Erythroblast (primary cell): ENCODE data around the gene TADA2A.
A peak's percentile ranks its signal among the peaks of the same experiment; 100 is the strongest.
"Not testable (repeated sequence)": the region's sequence is repeated elsewhere in the genome, so short reads cannot be mapped to it uniquely, and the experiment has no call there.

Experiments used
- DNase-seq, 2 experiments: peaks; one replicate each; lab custom pipeline; 2025; lab: John Stamatoyannopoulos, UW
- GATA1 ChIP-seq: IDR thresholded peaks from 2 replicates; pipeline ENCODE4 v1.6.1; 2011; ENCODE audit warnings: low read depth, mild to moderate bottlenecking, control low read depth, low read length, moderate library complexity
- POLR2A ChIP-seq: IDR thresholded peaks from 2 replicates; pipeline ENCODE4 v1.6.1; 2011; ENCODE audit warnings: mild to moderate bottlenecking, low read length

The TADA2A gene

DNA sequence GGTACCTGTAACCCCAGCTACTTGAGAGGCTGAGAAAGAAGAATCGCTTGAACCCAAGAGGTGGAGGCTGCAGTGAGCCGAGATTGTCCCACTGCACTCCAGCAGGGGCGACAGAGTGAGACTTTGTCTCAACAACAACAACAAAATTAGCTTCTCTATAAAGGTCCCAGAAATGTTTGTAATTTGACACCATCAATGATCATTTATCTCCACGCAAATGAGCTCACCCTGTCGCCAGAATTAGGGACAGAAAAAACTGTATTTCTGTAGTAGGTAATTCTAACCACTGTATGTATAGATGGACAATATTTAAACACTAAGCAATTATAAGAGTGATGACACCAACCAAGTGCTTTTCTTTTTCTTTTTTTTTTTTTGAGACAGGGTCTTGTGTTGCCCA is 20.2 kb upstream of the TADA2A start:
- TF ChIP-seq POLR2A (no peak), GATA1 (no peak)
- no peak for DNase-seq

DNA sequence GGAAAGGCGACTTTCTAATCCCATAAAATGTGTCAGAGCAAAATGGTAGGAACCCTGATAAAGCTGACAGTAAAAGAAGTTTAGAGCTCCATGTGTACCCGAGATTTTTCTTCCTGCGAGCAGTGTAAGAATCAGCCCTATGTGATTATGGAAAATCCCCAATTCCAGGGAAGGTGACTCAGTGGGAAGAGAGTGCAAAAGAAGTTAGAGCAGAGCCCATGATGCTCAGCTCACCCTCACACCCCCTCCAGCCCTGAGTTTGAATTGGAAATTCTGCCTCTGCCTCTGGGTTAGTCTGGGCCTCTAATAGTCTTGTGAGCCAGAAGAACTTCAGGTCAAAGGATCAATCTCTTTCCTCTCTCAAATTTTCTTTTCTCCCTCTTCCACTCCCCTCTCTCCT is 18.4 kb upstream of the TADA2A start:
- TF ChIP-seq GATA1 (no peak), POLR2A (no peak)
- DNase-seq, result no peak

DNA sequence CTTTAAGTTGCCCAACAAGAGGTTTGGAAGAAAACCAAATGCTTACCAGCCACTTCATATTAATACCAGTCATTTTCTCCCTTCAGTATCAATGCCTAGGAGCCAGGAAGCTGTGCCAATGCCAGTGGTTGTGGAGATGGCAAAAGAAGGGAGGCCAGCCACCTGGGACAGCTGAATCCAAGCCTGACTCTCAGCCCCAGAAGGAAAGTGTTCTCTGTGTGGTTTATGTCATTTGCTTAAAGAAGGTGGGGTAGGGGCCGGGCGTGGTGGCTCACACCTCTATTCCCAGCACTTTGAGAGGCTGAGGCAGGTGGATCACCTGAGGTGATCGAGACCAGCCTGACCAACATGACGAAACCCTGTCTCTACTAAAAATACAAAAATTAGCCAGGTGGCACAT is 17.5 kb upstream of the TADA2A start:
- no peak for TF ChIP-seq GATA1
- TF ChIP-seq POLR2A, result no peak
- DNase-seq, result no peak

DNA sequence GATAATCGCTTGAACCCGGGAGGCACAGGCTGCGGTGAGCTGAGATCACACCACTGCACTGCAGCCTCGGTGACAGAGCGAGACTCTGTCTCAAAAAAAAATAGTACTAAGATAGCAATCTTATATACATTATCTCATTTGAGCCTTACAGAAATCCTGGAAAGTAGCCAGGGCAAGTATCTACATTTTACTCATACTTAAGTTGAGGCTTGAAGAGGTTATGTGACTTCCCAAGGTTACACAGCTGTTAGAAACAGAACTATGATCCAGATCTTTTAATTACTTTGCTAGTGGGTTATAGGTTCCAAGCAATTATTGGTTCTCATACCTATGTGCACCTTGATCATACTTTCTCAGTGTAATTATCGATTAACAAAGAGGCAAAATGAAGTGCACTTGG is 15.5 kb upstream of the TADA2A start:
- no peak for TF ChIP-seq GATA1
- no peak for TF ChIP-seq POLR2A

DNA sequence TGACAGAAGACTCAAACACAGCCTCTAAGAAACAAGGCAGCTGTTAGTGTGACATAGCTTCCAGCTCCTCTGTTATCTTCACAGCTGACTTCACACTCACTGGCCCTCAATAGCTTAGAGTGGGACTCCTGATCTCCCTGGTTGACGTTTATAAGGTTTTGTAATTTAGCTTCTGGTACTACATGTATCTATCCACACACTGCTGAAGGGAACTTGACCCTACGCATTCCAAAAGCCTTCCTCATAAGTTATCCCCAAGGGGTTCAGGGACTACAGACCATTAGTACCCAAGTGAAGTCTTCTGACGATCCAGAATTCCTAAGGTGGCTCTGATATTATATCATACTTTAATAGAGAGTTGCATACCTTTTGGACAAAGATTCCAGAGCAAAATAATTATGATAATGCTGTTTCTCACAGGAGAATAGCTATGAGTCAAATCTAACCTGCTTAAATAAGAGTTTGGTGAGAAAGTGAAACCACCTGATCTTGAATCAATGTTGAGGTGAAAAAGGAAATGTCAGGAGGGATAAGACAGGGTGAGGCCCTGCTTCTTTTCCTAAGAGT is 14.6 kb upstream of the TADA2A start:
- TF ChIP-seq GATA1 (no peak), POLR2A (no peak)
- no peak for DNase-seq

More for the DNA sequence above, 15.5 kb upstream of the TADA2A start:
- peak in 1 of 2 experiments; percentile 28 for DNase-seq

DNA sequence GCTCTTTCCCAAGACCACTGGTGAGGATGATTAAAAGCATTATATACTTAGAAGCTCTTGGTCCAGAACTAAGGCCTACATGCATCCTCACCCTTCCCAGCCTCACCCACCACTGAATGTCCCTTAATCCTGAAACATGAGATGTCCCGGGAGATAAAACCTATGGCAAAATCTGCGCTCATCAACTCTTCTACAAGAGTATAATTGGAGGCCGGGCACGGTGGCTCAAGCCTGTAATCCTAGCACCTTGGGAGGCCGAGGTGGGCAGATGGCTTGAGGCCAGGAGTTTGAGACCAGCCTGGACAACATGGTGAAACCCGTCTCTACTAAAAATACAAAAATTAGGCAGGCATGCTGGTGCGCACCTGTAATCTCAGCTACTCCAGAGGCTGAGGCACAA is 13.3 kb upstream of the TADA2A start:
- no peak for TF ChIP-seq POLR2A
- DNase-seq, result no peak

DNA sequence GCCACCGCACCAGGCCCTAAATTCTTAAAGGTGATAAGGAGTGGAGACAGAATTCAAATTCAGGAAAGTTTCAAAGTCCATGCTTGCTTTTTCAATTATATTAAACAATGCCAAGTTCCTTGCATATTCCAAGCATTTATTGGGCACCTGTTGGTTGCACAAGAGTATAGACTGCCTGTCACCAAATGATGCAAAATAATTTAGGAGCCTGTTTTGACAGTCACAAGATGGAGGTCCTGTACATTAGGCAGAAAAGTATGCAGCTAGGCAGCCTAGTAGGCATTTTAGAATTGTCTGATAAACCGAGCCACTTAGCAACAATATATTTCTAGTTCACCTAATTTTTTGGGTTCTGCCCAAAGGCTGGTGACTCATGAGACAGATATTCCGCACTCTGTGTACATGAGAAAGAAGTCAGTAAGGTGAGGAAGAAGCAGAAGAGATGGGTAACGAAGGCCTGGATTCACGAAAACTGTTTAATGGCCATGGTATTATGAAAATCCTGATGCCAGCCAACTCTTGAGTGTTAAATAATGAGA is 7.4 kb upstream of the TADA2A start:
- TF ChIP-seq GATA1, result no peak

DNA sequence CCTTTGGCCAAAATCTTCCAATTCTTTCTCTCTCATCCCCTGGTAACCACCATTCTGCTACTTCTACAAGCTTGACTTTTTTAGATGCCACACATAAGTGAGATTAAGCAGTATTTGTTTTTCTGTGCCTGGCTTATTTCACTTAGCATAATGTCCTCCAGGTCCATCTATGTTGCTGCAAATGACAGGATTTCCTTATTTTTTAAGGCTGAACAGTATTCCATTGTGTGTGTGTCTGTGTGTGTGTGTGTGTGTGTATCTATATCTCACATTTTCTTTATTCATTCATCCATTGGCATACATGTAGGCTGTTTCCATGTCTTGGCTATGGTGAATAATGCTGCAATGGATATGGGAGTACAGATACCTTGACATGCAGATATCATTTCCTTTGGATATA is 6.2 kb upstream of the TADA2A start:
- TF ChIP-seq GATA1 (no peak), POLR2A (no peak)
- DNase-seq, result no peak

More for the DNA sequence above, 7.4 kb upstream of the TADA2A start:
- no peak for DNase-seq

DNA sequence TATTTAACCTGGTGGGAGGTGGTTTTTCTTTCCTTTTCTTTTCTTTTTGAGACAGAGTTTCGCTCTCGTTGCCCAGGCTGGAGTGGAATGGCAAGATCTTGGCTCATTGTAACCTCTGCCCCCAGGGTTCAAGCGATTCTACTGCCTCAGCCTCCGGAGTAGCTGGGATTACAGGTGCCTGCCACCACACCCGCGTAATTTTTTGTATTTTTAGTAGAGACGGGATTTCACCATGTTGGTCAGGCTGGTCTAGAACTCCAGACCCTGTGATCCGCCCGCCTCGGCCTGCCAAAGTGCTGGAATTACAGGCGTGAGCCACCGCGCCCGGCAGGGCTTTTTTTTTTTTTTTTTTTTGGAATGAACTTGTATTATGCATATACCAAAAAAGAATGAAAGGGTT is 1.2 kb upstream of the TADA2A start:
- DNase-seq, result not testable (repeated sequence)

DNA sequence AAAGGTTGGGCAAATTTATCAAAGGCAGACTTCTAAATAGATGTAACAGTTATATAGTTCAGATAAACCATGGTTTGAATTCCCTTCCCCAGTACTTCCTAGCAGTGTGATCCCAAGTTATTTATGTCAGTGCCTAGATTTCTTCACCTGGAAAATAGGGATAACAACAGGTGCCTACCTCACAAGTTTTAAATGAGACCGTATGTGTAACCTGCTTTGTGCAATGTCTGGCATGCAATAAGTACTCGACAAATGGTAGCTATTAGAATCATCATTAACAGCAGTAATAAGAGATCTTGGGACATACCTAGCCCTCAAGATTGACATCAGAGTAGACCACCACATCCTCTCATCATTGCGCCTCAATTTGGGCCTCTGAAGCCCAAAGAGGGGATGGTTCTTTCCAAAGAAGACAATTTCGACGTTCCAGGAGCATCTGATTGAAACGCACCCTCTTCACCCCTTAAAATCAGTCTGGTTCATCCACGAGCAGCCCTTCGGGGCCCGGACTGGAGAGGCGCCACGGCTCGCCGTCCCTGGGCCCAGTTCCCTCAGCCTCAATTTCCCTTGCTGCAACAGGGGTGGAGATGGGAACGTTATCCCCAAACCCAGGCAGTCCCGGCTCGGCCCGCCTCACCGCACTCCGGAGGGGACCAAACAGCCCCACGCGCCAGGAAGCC is 591 bp upstream of the TADA2A start:
- TF ChIP-seq POLR2A, result no peak
- no peak for TF ChIP-seq GATA1
- DNase-seq, result no peak

DNA sequence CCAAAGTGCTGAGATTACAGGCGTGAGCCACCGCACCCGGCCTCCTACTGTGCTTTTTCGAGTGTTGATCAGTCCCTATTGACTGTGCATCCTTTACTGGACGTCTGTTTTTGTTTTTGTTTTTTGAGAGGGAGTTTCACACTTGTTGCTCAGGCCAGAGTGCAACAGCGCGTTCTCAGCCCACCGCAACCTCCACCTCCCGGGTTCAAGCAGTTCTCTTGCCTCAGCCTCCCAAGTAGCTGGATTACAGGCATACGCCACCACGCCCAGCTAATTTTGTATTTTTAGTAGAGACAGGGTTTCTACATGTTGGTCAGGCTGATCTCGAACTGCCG is 1.4 kb downstream of the TADA2A start:
- not testable (repeated sequence) for DNase-seq

DNA sequence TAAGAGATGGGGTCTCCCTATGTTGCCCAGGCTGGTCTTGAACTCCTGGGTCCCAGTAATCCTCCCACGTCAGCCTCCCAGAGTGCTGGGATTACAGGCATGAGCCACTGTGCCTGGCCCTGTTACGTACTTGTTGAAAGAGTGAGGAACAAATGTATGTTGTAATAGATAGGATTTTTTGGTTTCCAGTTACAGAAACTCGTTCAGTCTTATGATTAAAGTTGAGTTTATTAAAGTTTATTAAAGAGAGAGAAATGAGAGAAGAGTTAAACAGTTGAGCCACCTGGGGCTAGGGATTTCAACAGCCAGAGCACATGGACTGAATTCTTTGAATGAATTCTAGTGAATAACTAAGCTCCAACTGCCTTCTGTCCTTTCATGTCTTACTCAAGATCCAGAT is 3.7 kb downstream of the TADA2A start:
- DNase-seq, result no peak
- TF ChIP-seq POLR2A, result no peak
- no peak for TF ChIP-seq GATA1

DNA sequence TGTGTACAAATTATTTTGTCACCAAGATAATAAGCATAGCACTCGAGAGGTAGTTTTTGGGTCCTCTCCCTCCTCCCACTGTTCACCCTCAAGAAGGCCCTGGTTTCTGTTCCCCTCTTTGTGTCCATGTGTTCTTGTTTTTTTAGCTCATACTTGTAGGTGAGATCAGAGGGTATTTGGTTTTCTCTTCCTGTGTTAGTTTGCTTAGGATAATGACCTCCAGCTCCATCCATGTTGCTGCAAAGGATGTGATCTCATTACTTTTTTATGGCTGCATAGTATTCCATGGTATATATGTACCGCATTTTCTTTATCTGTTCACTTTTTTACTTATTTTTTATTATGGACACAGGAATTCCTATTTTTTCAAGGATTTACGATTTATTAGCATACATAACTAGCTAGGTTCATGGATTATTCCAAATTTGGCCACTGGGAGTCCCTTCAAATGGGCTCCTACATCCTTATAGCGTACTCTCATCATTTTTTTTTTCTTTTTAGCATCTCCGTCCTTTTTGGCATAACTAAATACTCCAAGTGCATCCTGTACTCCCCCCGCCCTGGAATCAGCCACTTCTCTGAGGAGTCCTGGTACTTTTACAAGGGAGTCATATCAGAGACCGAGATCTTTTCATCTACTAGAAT is 7.3 kb downstream of the TADA2A start:
- no peak for DNase-seq
- TF ChIP-seq POLR2A (no peak), GATA1 (no peak)

DNA sequence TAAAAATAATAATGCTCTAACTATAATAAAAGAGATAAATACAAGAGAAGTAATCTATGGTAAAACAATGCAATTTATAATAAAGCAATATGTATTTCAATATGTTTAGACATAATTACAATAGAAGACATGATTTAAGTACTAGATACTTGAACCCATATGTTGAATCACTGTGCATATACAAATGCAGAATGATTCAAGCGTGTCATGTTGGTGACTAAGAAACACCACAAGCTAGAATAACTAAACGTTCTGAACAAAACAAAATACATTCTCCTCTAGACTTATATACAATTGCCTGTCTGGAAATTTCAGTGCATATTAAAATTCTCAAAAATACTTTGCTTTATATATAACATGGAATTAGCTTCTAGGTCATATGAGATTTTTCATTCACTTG is 11.2 kb downstream of the TADA2A start:
- DNase-seq, result no peak
- TF ChIP-seq GATA1, result no peak
- no peak for TF ChIP-seq POLR2A
